Fibroblast of the conjunctiva (primary cell): Measurements from ENCODE around the gene FAM107B.

Source experiments
- DNase-seq: peaks from one replicate; pipeline ENCODE4 v3.0.0-alpha.2; 2010; ENCODE audit warnings: low read depth

Gene FAM107B

GRCh38 chr10:14776546-14776945 is 1.8 kb upstream of the FAM107B start:
- no peak for DNase-seq

- DNase-seq: no peak
Observed at GRCh38 chr10:14775656-14776055, 959 bp upstream of the FAM107B start.

GRCh38 chr10:14774214-14774580 is 500 bp downstream of the FAM107B start:
- DNase-seq: no peak

- DNase-seq: no peak
Observed at GRCh38 chr10:14773551-14774213, 1.0 kb downstream of the FAM107B start.

DNA sequence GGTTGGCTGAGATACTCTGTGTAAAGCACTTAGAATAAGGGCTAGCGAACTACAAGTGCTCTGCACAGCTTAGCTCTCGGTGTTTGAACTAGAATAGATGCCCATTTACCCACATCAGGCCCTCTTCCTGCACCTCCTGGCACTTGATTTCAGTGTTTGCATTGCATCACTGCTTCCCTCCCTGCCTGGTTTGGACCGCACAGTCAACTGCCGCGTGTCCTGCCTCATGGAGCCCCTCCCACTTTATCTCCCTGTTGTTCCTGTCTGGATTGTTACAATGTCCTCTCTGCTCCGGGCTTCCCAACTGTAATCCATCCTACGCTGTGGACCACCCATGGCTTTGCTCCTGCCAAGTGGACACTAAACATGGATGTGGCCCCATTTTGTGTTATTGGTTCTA is 2.3 kb downstream of the FAM107B start:
- DNase-seq: no peak

- DNase-seq: no peak
Observed at GRCh38 chr10:14770927-14771326, 3.8 kb downstream of the FAM107B start.

- DNase-seq: no peak
Observed at GRCh38 chr10:14761372-14761771, 13.3 kb downstream of the FAM107B start.

DNA sequence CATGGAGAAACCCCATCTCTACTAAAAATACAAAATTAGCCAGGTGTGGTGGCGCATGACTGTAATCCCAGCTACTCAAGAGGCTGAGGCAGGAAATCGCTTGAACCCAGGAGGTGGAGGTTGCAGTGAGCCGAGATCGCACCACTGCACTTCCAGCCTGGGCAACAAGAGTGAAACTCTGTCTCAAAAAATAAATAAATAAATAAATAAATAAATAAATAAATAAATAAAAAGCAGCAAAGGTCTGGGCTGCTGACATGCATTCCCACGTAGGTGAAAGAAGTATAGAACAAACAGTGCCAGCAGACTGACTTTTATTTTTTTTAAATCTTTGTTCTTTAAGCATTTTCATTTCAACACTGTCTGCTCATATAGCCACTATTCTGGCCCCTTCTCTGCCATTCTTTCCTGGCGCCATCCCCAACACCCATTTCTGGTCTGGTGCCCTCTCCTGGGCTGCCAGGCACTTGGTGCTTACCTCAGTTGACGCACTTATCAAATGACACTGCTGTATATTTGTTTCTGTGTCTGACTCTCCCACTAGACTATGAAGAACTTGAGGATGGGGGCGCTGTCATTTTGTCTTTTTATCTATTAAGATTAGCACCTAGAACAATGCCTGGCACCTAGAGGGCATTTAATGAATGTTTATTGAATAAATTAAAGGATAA is 15.6 kb downstream of the FAM107B start:
- no peak for DNase-seq

- DNase-seq: no peak
Observed at GRCh38 chr10:14758451-14758850, 16.2 kb downstream of the FAM107B start.

GRCh38 chr10:14757986-14758385 is 16.7 kb downstream of the FAM107B start:
- no peak for DNase-seq

DNA sequence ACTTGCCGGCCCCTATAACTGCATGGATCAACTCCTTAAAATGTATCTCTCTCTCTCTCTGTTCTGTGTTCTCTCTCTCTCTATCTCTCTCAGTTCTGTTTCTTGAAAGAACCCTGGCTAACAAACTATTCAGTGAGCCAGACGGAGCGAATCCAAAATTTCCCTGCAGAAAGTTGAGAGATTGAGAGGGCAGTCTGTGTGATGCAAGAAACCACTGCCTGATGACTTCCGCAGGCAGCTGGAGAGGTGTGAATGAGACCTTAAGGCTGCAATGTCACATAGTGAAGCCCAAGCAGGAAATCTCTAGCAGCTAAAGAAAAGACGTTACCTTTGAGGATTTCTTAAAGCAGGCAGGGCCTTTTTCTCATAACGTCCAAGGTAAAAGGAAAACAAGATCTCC is 17.3 kb downstream of the FAM107B start:
- DNase-seq: no peak

DNA sequence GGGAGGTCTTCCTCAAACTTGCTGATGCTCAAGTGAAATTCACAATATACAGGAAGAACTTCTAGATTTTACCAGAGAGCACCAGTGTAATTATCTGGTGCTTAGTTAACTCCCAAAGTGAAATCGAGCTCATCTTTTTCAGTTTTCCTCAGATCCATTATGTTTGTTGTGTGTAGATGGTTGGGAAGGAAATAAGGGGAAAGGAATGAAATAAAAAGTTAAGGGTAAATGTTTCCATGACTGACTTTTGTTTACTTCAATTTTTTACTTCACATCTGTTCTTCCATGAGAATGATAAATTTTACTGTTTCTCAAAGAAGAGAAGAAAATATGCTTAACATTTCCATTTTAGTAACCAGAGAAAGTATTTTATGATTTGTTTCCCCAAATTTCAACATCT is 21.3 kb downstream of the FAM107B start:
- DNase-seq: no peak

DNA sequence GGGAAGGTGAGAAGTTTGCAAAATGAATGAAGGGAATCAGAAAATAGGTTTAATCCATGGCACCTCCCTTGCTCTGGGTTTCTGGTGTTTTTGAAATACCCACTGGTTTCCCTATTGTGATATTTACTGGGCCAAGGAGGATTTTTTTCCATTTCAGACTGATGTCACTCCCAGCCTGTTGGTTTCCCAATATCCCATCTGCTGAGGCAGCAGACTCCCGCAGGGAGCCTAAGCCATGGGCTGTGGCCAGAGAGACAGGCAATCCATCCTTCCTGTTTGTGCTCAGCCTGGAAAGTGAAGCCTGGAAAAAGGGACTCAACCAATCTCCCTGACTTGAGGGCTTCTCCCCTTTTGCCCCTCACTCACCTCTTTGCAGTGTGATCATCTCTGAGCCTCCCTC is 22.8 kb downstream of the FAM107B start:
- DNase-seq: no peak

- no peak for DNase-seq
Observed at GRCh38 chr10:14751014-14751896, 23.4 kb downstream of the FAM107B start.

- no peak for DNase-seq
Observed at GRCh38 chr10:14749070-14749809, 25.5 kb downstream of the FAM107B start.

DNA sequence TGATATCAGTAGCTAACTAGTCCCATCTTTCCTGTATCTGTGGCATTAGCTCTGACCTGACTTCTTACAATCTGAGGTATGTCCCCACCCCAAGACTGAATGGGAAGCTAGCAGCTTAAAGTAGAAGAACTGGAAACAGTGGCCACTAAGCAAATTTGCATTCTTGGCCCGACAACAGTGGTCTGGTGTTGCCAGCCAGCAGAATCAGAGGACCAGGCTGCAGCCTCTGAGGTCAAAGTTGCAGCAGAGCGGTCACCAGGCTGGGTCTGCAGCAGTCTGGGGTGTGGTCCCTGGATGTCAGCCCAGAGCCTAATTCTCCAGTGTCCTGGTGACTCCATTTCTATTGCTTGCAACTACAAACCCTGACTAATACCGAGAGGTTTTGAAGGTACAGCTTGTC is 26.3 kb downstream of the FAM107B start:
- DNase-seq: no peak

DNA sequence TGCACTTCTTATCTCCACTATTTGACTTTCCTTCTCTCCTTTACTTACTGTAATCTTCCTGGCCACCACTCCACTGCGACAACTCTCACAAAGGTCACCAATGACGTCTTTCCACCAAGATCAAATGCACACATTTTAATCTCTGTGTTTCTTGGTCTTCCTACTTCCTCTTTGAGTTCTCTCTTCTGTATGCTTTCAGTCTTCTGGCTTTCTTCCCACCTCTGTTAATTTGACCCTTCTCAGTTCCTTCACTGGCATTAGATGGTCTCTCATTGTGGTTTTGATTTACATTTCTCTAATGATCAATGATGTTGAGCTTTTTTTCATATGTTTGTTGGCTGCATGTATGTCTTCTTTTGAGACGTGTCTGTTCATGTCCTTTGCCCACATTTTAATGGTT is 31.9 kb downstream of the FAM107B start:
- no peak for DNase-seq

- DNase-seq: no peak
Observed at GRCh38 chr10:14742382-14742781, 32.3 kb downstream of the FAM107B start.

GRCh38 chr10:14740684-14741247 is 33.9 kb downstream of the FAM107B start:
- DNase-seq: no peak

- no peak for DNase-seq
Observed at GRCh38 chr10:14737808-14738545, 36.7 kb downstream of the FAM107B start.

DNA sequence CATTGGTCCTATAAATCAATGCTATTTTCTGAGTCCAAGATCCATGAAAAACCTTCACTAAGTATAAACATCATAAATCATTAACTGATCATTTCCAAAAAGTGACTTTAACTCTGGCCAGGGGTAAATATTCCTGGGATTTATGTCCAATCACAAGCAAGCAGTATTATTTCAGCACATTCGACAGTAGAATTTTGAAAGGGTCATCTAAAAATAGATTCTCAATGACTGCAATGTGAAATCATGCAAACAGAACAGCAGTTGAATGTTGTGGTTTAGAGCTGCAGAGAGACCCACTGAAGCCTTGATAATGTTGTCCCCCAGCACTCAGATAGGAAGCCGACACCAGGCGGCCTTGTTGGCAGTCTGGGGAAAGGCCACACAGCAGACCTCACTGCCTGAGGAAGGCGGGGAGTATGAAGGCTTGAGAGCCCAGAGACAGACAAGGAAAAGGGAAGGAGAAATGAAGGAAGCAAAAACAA is 38.1 kb downstream of the FAM107B start:
- DNase-seq: no peak
